ENCODE data around the gene MNDA. TPM values are rescaled to one million over a fixed set of nuclear protein-coding genes. Genes with fewer than 3 reads are reported as not detected.

MNDA gene
- total RNA-seq (ENCODE audit: low replicate concordance): not detected in 2 replicates
- long read RNA-seq: 0 reads

GRCh38 chr1:158830904-158831507 is at the start of gene MNDA:
MNDA (plus strand) TSS chr1:158831351; CDS start chr1:158842154, 10,803 bp downstream.
- H3K27ac Mint-ChIP-seq: no peak within 1 kb of the TSS
- peaks cover 5% of the 10 kb centered on the region for H3K9me3 Mint-ChIP-seq
- no peak for TF ChIP-seq CTCF (conservative IDR thresholded peaks at IDR 0.05)
- no peak for DNase-seq (ENCODE audit: extremely low spot score, unreplicated experiment)
- no peaks in the 10 kb centered on the region for H3K27me3 Mint-ChIP-seq
- H3K4me3 Mint-ChIP-seq: no peak within 1 kb of the TSS
- H3K36me3 Mint-ChIP-seq: no peaks in the 10 kb centered on the region
- no peaks in the 10 kb centered on the region for H3K4me1 Mint-ChIP-seq (ENCODE audit: unreplicated experiment)

DNA sequence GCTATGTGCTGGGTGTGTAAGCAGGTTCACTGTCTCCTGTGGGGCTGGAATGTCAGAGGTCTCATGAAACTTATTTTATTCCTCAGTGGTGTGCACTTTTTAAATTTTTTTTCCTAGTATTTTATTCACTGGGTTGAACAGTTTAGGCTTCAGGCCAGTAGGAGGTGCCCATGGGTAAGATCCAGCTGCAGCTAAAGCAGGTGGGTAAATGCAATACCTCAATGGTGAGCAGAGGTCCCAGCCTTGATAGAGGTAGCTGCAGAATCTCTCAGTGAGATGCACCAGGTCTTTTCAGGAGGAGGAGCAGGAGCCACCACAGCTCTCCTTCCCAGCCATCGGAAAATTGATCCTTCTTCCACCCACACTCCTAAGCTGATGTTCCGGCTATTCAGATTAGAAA is 37.5 kb upstream of the MNDA start:
- no peak for DNase-seq (ENCODE audit: extremely low spot score, unreplicated experiment)
- peak; percentile 40 for TF ChIP-seq CTCF (conservative IDR thresholded peaks at IDR 0.05)

DNA sequence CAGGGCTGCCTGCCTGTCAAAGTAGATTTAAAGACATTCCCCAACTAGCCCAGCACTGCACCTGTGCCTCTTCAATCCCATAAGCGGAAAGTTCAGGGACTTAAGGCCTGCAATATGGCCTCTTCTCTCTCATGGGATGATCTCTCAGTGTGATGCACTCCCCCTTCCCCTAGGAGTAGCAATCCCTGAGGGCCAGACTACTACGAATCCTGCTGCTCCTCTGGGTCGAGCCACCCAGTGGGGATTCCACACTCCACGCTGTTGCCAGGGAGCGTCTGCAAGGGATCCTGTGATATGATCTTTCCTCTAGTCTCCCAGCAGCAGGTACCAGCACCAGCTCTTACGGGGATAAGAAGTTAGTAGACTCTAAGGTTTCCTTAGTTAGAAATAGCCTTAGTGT is 36.9 kb upstream of the MNDA start:
- Mint-ChIP-seq H3K27me3 (peaks cover 3% of the 10 kb centered on the region), H3K4me1 (ENCODE audit: unreplicated experiment) (no peaks in the 10 kb centered on the region), H3K4me3 (no peak overlapping the region), H3K36me3 (no peaks in the 10 kb centered on the region), H3K27ac (no peak overlapping the region), H3K9me3 (no peaks in the 10 kb centered on the region)
- TF ChIP-seq CTCF (conservative IDR thresholded peaks at IDR 0.05): no peak
- DNase-seq (ENCODE audit: extremely low spot score, unreplicated experiment): no peak

More for the DNA sequence above, 37.5 kb upstream of the MNDA start:
- Mint-ChIP-seq H3K27ac (no peak overlapping the region), H3K27me3 (peaks cover 3% of the 10 kb centered on the region), H3K4me1 (ENCODE audit: unreplicated experiment) (no peaks in the 10 kb centered on the region), H3K9me3 (no peaks in the 10 kb centered on the region), H3K36me3 (no peaks in the 10 kb centered on the region), H3K4me3 (no peak overlapping the region)

DNA sequence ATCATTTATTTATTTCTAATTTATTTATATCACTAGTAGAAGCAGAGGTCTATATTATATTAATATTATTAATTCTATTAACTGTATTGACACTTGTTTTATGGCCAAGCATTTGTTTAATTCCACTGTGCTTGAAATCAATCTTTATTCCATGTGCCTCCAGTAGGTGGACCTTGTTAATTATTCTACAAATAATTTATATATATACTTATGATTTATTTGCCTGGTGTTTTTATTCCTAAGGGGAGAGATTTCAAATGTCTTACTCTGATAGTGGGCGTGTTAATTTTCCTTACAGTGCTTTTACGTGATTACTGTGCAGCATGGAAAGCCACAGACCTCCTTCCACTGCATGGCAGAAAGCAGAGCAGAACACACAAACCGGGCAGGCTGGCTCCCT is 32.6 kb upstream of the MNDA start:
- peaks cover 11% of the 10 kb centered on the region for H3K27me3 Mint-ChIP-seq
- H3K9me3 Mint-ChIP-seq: no peaks in the 10 kb centered on the region
- no peak overlapping the region for H3K4me3 Mint-ChIP-seq
- peak; percentile 49 for TF ChIP-seq CTCF (conservative IDR thresholded peaks at IDR 0.05)
- H3K36me3 Mint-ChIP-seq: no peaks in the 10 kb centered on the region
- no peaks in the 10 kb centered on the region for H3K4me1 Mint-ChIP-seq (ENCODE audit: unreplicated experiment)
- no peak for DNase-seq (ENCODE audit: extremely low spot score, unreplicated experiment)
- no peak overlapping the region for H3K27ac Mint-ChIP-seq

GRCh38 chr1:158799689-158800088 is 31.5 kb upstream of the MNDA start:
- H3K9me3 Mint-ChIP-seq: no peaks in the 10 kb centered on the region
- no peak overlapping the region for H3K4me3 Mint-ChIP-seq
- no peak for TF ChIP-seq CTCF (conservative IDR thresholded peaks at IDR 0.05)
- H3K27me3 Mint-ChIP-seq: peaks cover 9% of the 10 kb centered on the region
- H3K4me1 Mint-ChIP-seq (ENCODE audit: unreplicated experiment): no peaks in the 10 kb centered on the region
- H3K36me3 Mint-ChIP-seq: no peaks in the 10 kb centered on the region
- H3K27ac Mint-ChIP-seq: no peak overlapping the region
- no peak for DNase-seq (ENCODE audit: extremely low spot score, unreplicated experiment)

All from type B pancreatic cell (in vitro differentiated cells).